Kidney epithelial cell (primary cell): ENCODE results near the gene DLEC1. TPM values are rescaled to one million over a fixed set of nuclear protein-coding genes. Genes with fewer than 3 reads are reported as not detected.
A peak's percentile ranks its signal among the peaks of the same experiment; 100 is the strongest.
"Not testable (repeated sequence)": the region's sequence is repeated elsewhere in the genome, so short reads cannot be mapped to it uniquely, and the experiment has no call there.

Experiments used
- DNase-seq: peaks from one replicate; pipeline ENCODE4 v3.0.0-alpha.2; 2010; ENCODE audit warnings: low read depth
- H3K27me3 ChIP-seq: 2 replicates; pipeline ENCODE4 v1.6.0; 2011; ENCODE audit warnings: low read length; ENCODE audit not compliant: control insufficient read depth, insufficient read depth
- H3K36me3 ChIP-seq: 2 replicates; pipeline ENCODE4 v1.5.1; 2011; ENCODE audit warnings: low read length; ENCODE audit not compliant: control insufficient read depth, insufficient read depth
- H3K4me3 ChIP-seq: 2 replicates; pipeline ENCODE4 v1.5.1; 2011; ENCODE audit warnings: low read depth, mild to moderate bottlenecking, control low read depth, low read length
- CTCF ChIP-seq: IDR thresholded peaks from 2 replicates; pipeline ENCODE4 v1.5.1; 2011; ENCODE audit warnings: mild to moderate bottlenecking, moderate library complexity, low read length, control low read depth, inconsistent platforms; ENCODE audit not compliant: insufficient read depth, poor library complexity, severe bottlenecking
- total RNA-seq: library from RNA; depleted of rRNA; stranded (reverse); fragments of >200 nt; gene quantifications from 2 replicates; pipeline ENCODE4 v1.2.3, GENCODE V29; 2015

Gene DLEC1
- total RNA-seq, 1 donor from 2014 or later: 0.17 TPM

GRCh38 chr3:38128303-38128655, 89.3 kb downstream of the DLEC1 start:
- Histone ChIP-seq H3K27me3 (no peaks in the 10 kb centered on the region), H3K4me3 (no peak overlapping the region), H3K36me3 (peaks cover 3% of the 10 kb centered on the region)
- no peak for DNase-seq
- TF ChIP-seq CTCF: no peak

DNA sequence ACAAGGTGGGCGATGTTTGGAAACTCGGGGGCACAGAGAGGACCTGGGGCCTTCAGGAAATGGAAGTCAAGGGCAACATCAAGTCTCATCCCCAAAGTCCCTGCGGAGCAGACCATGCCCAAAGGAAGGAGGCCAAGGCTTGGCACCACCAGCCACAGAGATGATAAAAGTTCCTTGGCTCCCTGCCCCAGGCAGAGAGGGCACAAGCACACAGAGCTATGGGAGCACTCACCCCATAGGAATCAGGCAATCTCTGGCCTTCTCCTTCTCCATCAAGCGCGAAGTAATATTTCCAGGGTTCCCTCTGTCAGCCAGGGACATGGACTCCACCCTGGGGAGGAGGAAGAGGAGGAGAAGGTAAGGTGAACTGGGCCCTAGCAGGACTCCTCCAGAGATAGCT, 90.0 kb downstream of the DLEC1 start:
- H3K27me3 ChIP-seq: no peaks in the 10 kb centered on the region
- TF ChIP-seq CTCF: no peak
- no peak for DNase-seq
- H3K4me3 ChIP-seq: no peak overlapping the region
- peaks cover 3% of the 10 kb centered on the region for H3K36me3 ChIP-seq

- TF ChIP-seq CTCF: no peak
- H3K36me3 ChIP-seq: peaks cover 2% of the 10 kb centered on the region
Measured at GRCh38 chr3:38130631-38131065, 91.6 kb downstream of the DLEC1 start.

DNA sequence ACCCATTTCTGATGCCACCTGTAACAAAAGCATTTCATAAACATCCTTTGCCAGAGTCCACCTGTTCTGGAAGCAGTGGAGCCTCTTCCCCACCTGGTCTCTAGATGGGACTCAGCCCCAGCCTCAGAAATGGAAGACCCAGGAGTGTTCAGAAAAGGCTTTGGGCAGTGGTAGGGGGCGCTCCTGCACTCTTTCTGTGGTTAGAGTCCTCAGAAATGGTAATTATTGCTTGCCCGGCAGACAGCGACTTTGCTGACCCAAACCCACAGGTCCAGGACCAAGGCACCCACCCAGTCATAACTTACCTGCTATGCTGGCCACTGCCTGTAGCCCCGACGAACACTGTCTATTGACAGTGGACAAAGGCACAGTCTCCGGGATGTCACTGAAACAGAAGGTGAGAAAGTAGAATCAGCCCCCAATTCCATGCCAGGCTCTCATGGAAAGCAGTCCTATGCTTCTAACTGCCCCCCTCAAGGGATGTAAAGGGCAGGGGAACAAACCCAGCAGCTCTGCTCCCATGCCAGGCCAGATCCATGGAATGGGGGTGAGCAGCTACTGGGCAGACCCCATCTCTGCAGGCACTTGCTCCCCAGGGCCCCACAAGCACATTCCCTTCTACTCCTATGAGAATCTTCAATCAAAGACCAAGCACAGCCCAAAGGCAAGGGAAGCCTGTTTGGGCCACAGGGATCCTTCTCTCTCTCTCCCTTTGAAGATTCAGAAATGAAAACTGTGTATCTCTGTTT, 92.8 kb downstream of the DLEC1 start:
- TF ChIP-seq CTCF: peak; percentile 56
- no peaks in the 10 kb centered on the region for H3K27me3 ChIP-seq
- H3K4me3 ChIP-seq: no peak overlapping the region
- H3K36me3 ChIP-seq: peaks cover 1% of the 10 kb centered on the region
- no peak for DNase-seq

More at GRCh38 chr3:38130631-38131065, 91.6 kb downstream of the DLEC1 start:
- Histone ChIP-seq H3K4me3 (no peak overlapping the region), H3K27me3 (no peaks in the 10 kb centered on the region)
- no peak for DNase-seq

DNA sequence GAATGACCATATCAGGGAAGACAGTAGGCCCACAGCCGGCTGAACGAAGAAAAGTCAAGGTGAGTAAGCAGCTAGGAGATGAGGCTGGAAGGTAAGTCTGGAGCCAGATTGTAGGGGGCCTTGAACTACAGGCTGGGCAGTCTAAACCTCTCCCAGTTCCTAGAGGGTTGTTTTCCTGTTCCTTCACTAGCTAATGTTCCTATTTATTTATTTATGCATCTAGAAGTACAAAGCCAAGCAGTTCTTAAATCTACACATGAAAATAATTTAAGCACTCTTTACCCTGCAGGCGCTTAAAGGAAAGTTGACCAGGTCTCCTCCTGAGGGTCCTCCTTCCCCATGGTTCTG, 94.2 kb downstream of the DLEC1 start:
- no peak overlapping the region for H3K4me3 ChIP-seq
- no peak for DNase-seq
- TF ChIP-seq CTCF: no peak
- peaks cover 1% of the 10 kb centered on the region for H3K36me3 ChIP-seq
- no peaks in the 10 kb centered on the region for H3K27me3 ChIP-seq

- Histone ChIP-seq H3K36me3 (peaks cover 1% of the 10 kb centered on the region), H3K4me3 (no peak overlapping the region), H3K27me3 (no peaks in the 10 kb centered on the region)
- no peak for TF ChIP-seq CTCF
- no peak for DNase-seq
Measured at GRCh38 chr3:38133557-38134405, 94.8 kb downstream of the DLEC1 start.

DNA sequence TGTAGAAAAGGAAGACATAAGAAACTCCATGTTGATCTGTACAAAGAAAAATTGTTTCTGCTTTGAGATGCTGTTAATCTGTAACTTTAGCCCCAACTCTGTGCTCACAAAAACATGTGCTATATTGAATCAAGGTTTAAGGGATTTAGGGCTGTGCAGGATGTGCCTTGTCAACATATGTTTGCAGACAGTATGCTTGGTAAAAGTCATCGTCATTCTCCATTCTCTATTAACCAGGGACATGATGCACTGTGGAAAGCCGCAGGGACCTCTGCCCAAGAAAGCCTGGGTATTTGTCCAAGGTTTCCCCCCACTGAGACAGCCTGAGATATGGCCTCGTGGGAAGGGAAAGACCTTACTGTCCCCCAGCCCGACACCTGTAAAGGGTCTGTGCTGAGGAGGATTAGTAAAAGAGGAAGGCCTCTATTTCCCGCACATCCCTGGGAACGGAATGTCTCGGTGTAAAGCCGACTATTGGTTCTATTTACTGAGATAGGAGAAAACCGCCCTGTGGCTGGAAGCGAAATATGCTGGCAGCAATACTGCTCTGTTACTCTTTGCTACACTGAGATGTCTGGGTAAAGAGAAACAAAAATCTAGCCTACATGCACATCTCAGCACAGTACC, 95.6 kb downstream of the DLEC1 start:
- not testable (repeated sequence) for H3K4me3 ChIP-seq, H3K36me3 ChIP-seq, DNase-seq, H3K27me3 ChIP-seq

DNA sequence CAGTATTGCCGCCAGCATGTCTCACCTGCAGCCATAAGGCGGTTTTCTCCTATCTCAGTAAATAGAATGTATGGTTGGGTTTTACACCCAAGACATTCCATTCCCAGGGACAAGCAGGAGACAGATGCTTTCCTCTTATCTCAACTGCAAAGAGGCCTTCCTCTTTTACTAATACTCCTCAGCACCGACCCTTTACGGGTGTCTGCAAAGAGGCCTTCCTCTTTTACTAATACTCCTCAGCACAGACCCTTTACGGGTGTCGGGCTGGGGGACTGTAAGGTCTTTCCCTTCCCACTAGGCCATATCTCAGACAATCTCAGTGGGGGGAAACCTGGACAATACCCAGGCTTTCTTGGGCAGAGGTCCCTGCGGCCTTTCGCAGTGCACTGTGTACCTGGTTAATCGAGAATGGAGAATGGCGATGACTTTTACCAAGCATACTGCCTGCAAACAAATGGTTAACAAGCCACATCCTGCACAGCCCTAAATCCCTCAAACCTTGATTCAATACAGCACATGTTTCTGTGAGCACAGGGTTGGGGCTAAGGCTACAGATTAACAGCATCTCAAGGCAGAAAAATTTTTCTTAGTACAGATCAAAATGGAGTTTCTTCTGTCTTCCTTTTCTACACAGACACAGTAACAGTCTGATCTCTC, 96.7 kb downstream of the DLEC1 start:
- DNase-seq, H3K27me3 ChIP-seq, H3K36me3 ChIP-seq: not testable (repeated sequence)
- peak overlapping the region; percentile 71 for H3K4me3 ChIP-seq
